Measurements from ENCODE around the gene FRMPD4. TPM values are rescaled to one million over a fixed set of nuclear protein-coding genes. Genes with fewer than 3 reads are reported as not detected.

The FRMPD4 gene
- total RNA-seq, 1 experiment from 2014 or later = not detected

GRCh38 chrX:12141511-12141910 lies 3.2 kb downstream of the FRMPD4 start:
- no peak overlapping the region for H3K4me2 ChIP-seq (ENCODE audit: low read depth, low read length, poor library complexity, severe bottlenecking)
- no peaks in the 10 kb centered on the region for H3K79me2 ChIP-seq (ENCODE audit: low read length)
- no peaks in the 10 kb centered on the region for H3K36me3 ChIP-seq (ENCODE audit: insufficient read depth, low read length)
- no peak overlapping the region for H2AFZ ChIP-seq (ENCODE audit: low read length)
- H4K20me1 ChIP-seq (ENCODE audit: insufficient read depth, low read depth, low read length) = no peaks in the 10 kb centered on the region
- H3K9me3 ChIP-seq (ENCODE audit: low read length) = no peaks in the 10 kb centered on the region
- no peak overlapping the region for H3K4me3 ChIP-seq (ENCODE audit: low read length)
- no peak overlapping the region for H3K9ac ChIP-seq (ENCODE audit: low read length)
- H3K27ac ChIP-seq (ENCODE audit: low read length) = no peak overlapping the region
- H3K27me3 ChIP-seq (ENCODE audit: low read length) = no peaks in the 10 kb centered on the region
- no peaks in the 10 kb centered on the region for H3K4me1 ChIP-seq (ENCODE audit: low read length)
- H3K9me2 ChIP-seq (replicated peaks; ENCODE audit: insufficient read depth, low read length) = no peaks in the 10 kb centered on the region
- DNase-seq = no peak

GRCh38 chrX:12142661-12143060 lies 4.4 kb downstream of the FRMPD4 start:
- Histone ChIP-seq H3K9me2 (replicated peaks; ENCODE audit: insufficient read depth, low read length) (no peaks in the 10 kb centered on the region), H3K79me2 (ENCODE audit: low read length) (no peaks in the 10 kb centered on the region), H3K4me3 (ENCODE audit: low read length) (no peak overlapping the region), H3K9ac (ENCODE audit: low read length) (no peak overlapping the region), H3K4me1 (ENCODE audit: low read length) (no peaks in the 10 kb centered on the region), H3K27ac (ENCODE audit: low read length) (no peak overlapping the region), H3K36me3 (ENCODE audit: insufficient read depth, low read length) (no peaks in the 10 kb centered on the region), H4K20me1 (ENCODE audit: insufficient read depth, low read depth, low read length) (no peaks in the 10 kb centered on the region), H3K9me3 (ENCODE audit: low read length) (no peaks in the 10 kb centered on the region), H2AFZ (ENCODE audit: low read length) (no peak overlapping the region), H3K4me2 (ENCODE audit: low read depth, low read length, poor library complexity, severe bottlenecking) (no peak overlapping the region), H3K27me3 (ENCODE audit: low read length) (no peaks in the 10 kb centered on the region)
- no peak for DNase-seq

GRCh38 chrX:12145402-12145801 lies 7.1 kb downstream of the FRMPD4 start:
- H3K79me2 ChIP-seq (ENCODE audit: low read length) = no peaks in the 10 kb centered on the region

GRCh38 chrX:12149670-12150407 lies 11.6 kb downstream of the FRMPD4 start:
- no peak overlapping the region for H2AFZ ChIP-seq (ENCODE audit: low read length)
- no peak overlapping the region for H3K4me3 ChIP-seq (ENCODE audit: low read length)
- no peaks in the 10 kb centered on the region for H3K27me3 ChIP-seq (ENCODE audit: low read length)
- no peaks in the 10 kb centered on the region for H3K9me2 ChIP-seq (replicated peaks; ENCODE audit: insufficient read depth, low read length)
- no peaks in the 10 kb centered on the region for H3K36me3 ChIP-seq (ENCODE audit: insufficient read depth, low read length)
- H3K9ac ChIP-seq (ENCODE audit: low read length) = no peak overlapping the region
- peak; percentile 5 for DNase-seq
- H3K27ac ChIP-seq (ENCODE audit: low read length) = no peak overlapping the region
- no peaks in the 10 kb centered on the region for H3K79me2 ChIP-seq (ENCODE audit: low read length)
- H3K4me1 ChIP-seq (ENCODE audit: low read length) = no peaks in the 10 kb centered on the region
- H3K9me3 ChIP-seq (ENCODE audit: low read length) = no peaks in the 10 kb centered on the region
- no peaks in the 10 kb centered on the region for H4K20me1 ChIP-seq (ENCODE audit: insufficient read depth, low read depth, low read length)
- H3K4me2 ChIP-seq (ENCODE audit: low read depth, low read length, poor library complexity, severe bottlenecking) = no peak overlapping the region

More at GRCh38 chrX:12145402-12145801, 7.1 kb downstream of the FRMPD4 start:
- no peaks in the 10 kb centered on the region for H3K4me1 ChIP-seq (ENCODE audit: low read length)
- H3K4me3 ChIP-seq (ENCODE audit: low read length) = no peak overlapping the region
- H3K4me2 ChIP-seq (ENCODE audit: low read depth, low read length, poor library complexity, severe bottlenecking) = no peak overlapping the region
- H2AFZ ChIP-seq (ENCODE audit: low read length) = no peak overlapping the region
- no peaks in the 10 kb centered on the region for H3K9me3 ChIP-seq (ENCODE audit: low read length)
- H3K9me2 ChIP-seq (replicated peaks; ENCODE audit: insufficient read depth, low read length) = no peaks in the 10 kb centered on the region
- no peaks in the 10 kb centered on the region for H4K20me1 ChIP-seq (ENCODE audit: insufficient read depth, low read depth, low read length)
- no peak overlapping the region for H3K27ac ChIP-seq (ENCODE audit: low read length)
- H3K27me3 ChIP-seq (ENCODE audit: low read length) = no peaks in the 10 kb centered on the region
- H3K36me3 ChIP-seq (ENCODE audit: insufficient read depth, low read length) = no peaks in the 10 kb centered on the region
- no peak for DNase-seq
- no peak overlapping the region for H3K9ac ChIP-seq (ENCODE audit: low read length)

GRCh38 chrX:12153317-12153716 lies 15.0 kb downstream of the FRMPD4 start:
- no peak overlapping the region for H2AFZ ChIP-seq (ENCODE audit: low read length)
- H4K20me1 ChIP-seq (ENCODE audit: insufficient read depth, low read depth, low read length) = no peaks in the 10 kb centered on the region
- no peaks in the 10 kb centered on the region for H3K27me3 ChIP-seq (ENCODE audit: low read length)
- no peak overlapping the region for H3K27ac ChIP-seq (ENCODE audit: low read length)
- no peaks in the 10 kb centered on the region for H3K79me2 ChIP-seq (ENCODE audit: low read length)
- H3K9me2 ChIP-seq (replicated peaks; ENCODE audit: insufficient read depth, low read length) = no peaks in the 10 kb centered on the region
- no peaks in the 10 kb centered on the region for H3K4me1 ChIP-seq (ENCODE audit: low read length)
- no peak overlapping the region for H3K4me3 ChIP-seq (ENCODE audit: low read length)
- no peaks in the 10 kb centered on the region for H3K9me3 ChIP-seq (ENCODE audit: low read length)
- DNase-seq = no peak
- H3K4me2 ChIP-seq (ENCODE audit: low read depth, low read length, poor library complexity, severe bottlenecking) = no peak overlapping the region
- no peak overlapping the region for H3K9ac ChIP-seq (ENCODE audit: low read length)
- H3K36me3 ChIP-seq (ENCODE audit: insufficient read depth, low read length) = no peaks in the 10 kb centered on the region

- Histone ChIP-seq H3K9me2 (replicated peaks; ENCODE audit: insufficient read depth, low read length) (no peaks in the 10 kb centered on the region), H2AFZ (ENCODE audit: low read length) (no peak overlapping the region), H3K27me3 (ENCODE audit: low read length) (no peaks in the 10 kb centered on the region), H3K27ac (ENCODE audit: low read length) (no peak overlapping the region), H3K4me3 (ENCODE audit: low read length) (no peak overlapping the region), H3K4me2 (ENCODE audit: low read depth, low read length, poor library complexity, severe bottlenecking) (no peak overlapping the region), H3K9ac (ENCODE audit: low read length) (no peak overlapping the region), H4K20me1 (ENCODE audit: insufficient read depth, low read depth, low read length) (no peaks in the 10 kb centered on the region), H3K4me1 (ENCODE audit: low read length) (no peaks in the 10 kb centered on the region), H3K36me3 (ENCODE audit: insufficient read depth, low read length) (no peaks in the 10 kb centered on the region), H3K9me3 (ENCODE audit: low read length) (no peaks in the 10 kb centered on the region), H3K79me2 (ENCODE audit: low read length) (no peaks in the 10 kb centered on the region)
- DNase-seq = no peak
Observed at GRCh38 chrX:12153741-12154140, 15.5 kb downstream of the FRMPD4 start.

GRCh38 chrX:12159799-12160198 lies 21.5 kb downstream of the FRMPD4 start:
- H4K20me1 ChIP-seq (ENCODE audit: insufficient read depth, low read depth, low read length) = no peaks in the 10 kb centered on the region
- H3K79me2 ChIP-seq (ENCODE audit: low read length) = no peaks in the 10 kb centered on the region
- no peak overlapping the region for H2AFZ ChIP-seq (ENCODE audit: low read length)
- no peaks in the 10 kb centered on the region for H3K36me3 ChIP-seq (ENCODE audit: insufficient read depth, low read length)
- H3K4me3 ChIP-seq (ENCODE audit: low read length) = no peak overlapping the region
- DNase-seq = no peak
- H3K27me3 ChIP-seq (ENCODE audit: low read length) = no peaks in the 10 kb centered on the region
- no peak overlapping the region for H3K27ac ChIP-seq (ENCODE audit: low read length)
- H3K9me2 ChIP-seq (replicated peaks; ENCODE audit: insufficient read depth, low read length) = no peaks in the 10 kb centered on the region
- H3K4me2 ChIP-seq (ENCODE audit: low read depth, low read length, poor library complexity, severe bottlenecking) = no peak overlapping the region
- H3K9ac ChIP-seq (ENCODE audit: low read length) = no peak overlapping the region
- H3K4me1 ChIP-seq (ENCODE audit: low read length) = no peaks in the 10 kb centered on the region
- no peaks in the 10 kb centered on the region for H3K9me3 ChIP-seq (ENCODE audit: low read length)

GRCh38 chrX:12162420-12162819 lies 24.1 kb downstream of the FRMPD4 start:
- Histone ChIP-seq H3K4me1 (ENCODE audit: low read length) (no peaks in the 10 kb centered on the region), H4K20me1 (ENCODE audit: insufficient read depth, low read depth, low read length) (no peaks in the 10 kb centered on the region), H3K4me2 (ENCODE audit: low read depth, low read length, poor library complexity, severe bottlenecking) (no peak overlapping the region), H3K27ac (ENCODE audit: low read length) (no peak overlapping the region), H3K9ac (ENCODE audit: low read length) (no peak overlapping the region), H2AFZ (ENCODE audit: low read length) (no peak overlapping the region), H3K36me3 (ENCODE audit: insufficient read depth, low read length) (no peaks in the 10 kb centered on the region), H3K9me2 (replicated peaks; ENCODE audit: insufficient read depth, low read length) (no peaks in the 10 kb centered on the region), H3K79me2 (ENCODE audit: low read length) (no peaks in the 10 kb centered on the region), H3K9me3 (ENCODE audit: low read length) (no peaks in the 10 kb centered on the region), H3K27me3 (ENCODE audit: low read length) (no peaks in the 10 kb centered on the region), H3K4me3 (ENCODE audit: low read length) (no peak overlapping the region)
- no peak for DNase-seq

All from Karpas-422 (cell line).